Keratinocyte (primary cell): Measurements from ENCODE around the gene SLF2.

Source experiments
- EZH2 ChIP-seq: IDR thresholded peaks from one replicate; pipeline ENCODE4 v1.6.1; 2012; ENCODE audit warnings: inconsistent platforms, mild to moderate bottlenecking, low read length, moderate library complexity
- TF ChIP-seq, protein P1 (sequence below), 3 experiments: IDR thresholded peaks in 1 of 3; conservative IDR thresholded peaks in 1 of 3; optimal IDR thresholded peaks in 1 of 3; 2 replicates in 2 of 3; 3 replicates in 1 of 3; pipeline versions ENCODE3 to v1.5.1; 2011; ENCODE audit warnings: low read length in 3 of 3, mild to moderate bottlenecking in 3 of 3, moderate library complexity in 2 of 3, control low read depth in 1 of 3, inconsistent platforms in 1 of 3; ENCODE audit not compliant: insufficient read depth in 2 of 3; ENCODE audit errors: extremely low read depth in 1 of 3

DNA sequence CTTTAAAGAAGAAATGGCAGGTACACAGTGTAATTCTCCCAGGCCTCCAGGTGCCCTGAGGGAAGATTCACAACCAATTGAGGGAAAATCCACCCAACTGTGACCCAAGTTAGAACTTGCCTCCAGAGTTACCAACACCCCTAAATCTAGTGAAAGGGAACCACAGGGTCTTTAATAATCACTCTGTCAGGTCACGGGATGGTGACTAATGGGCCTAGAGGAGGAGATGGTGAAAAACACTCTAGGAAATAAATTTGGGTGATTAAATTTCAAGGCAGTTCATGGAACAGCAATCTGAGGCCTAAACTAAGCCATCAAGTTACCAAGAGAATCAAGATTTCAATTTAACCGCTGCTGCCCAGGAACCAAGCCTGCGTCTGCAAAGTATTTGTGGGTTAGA lies 26.7 kb upstream of the SLF2 start:
- TF ChIP-seq, protein P1, sequence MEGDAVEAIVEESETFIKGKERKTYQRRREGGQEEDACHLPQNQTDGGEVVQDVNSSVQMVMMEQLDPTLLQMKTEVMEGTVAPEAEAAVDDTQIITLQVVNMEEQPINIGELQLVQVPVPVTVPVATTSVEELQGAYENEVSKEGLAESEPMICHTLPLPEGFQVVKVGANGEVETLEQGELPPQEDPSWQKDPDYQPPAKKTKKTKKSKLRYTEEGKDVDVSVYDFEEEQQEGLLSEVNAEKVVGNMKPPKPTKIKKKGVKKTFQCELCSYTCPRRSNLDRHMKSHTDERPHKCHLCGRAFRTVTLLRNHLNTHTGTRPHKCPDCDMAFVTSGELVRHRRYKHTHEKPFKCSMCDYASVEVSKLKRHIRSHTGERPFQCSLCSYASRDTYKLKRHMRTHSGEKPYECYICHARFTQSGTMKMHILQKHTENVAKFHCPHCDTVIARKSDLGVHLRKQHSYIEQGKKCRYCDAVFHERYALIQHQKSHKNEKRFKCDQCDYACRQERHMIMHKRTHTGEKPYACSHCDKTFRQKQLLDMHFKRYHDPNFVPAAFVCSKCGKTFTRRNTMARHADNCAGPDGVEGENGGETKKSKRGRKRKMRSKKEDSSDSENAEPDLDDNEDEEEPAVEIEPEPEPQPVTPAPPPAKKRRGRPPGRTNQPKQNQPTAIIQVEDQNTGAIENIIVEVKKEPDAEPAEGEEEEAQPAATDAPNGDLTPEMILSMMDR (optimal IDR thresholded peaks at IDR 0.05 in 1 of 3, IDR thresholded peaks at IDR 0.05 in 1 of 3, conservative IDR thresholded peaks at IDR 0.05 in 1 of 3; ENCODE audit: extremely low read depth in 1 of 3, insufficient read depth in 2 of 3, low read length in 3 of 3) = no peak
- TF ChIP-seq EZH2 = no peak
